22Rv1 (cell line): ENCODE results near the gene POU2F1.

ENCODE experiments used
- CTCF ChIP-seq: fragments of 450-650 bp; IDR thresholded peaks from 2 replicates; pipeline ENCODE4 v1.5.1; 2017; ENCODE audit warnings: mild to moderate bottlenecking
- ZFX ChIP-seq: fragments of 450-650 bp; IDR thresholded peaks from 2 replicates; pipeline ENCODE4 v1.6.1; 2017; ENCODE audit warnings: antibody characterized with exemption, borderline replicate concordance

- TF ChIP-seq CTCF = no peak
- no peak for TF ChIP-seq ZFX
These were observed 29.9 kb upstream of the POU2F1 start for GRCh38 chr1:167190747-167191237.
